ENCODE data around the gene PSRC1. TPM values are rescaled to one million over a fixed set of nuclear protein-coding genes. Genes with fewer than 3 reads are reported as not detected.
A peak's percentile ranks its signal among the peaks of the same experiment; 100 is the strongest.

Gene PSRC1
- 7.4 TPM for polyA plus RNA-seq (2013, experiment 1 of 2)
- 7.5 TPM for polyA plus RNA-seq (2013, experiment 2 of 2)

GRCh38 chr1:109282952-109283747, at the start of gene PSRC1:
PSRC1 (minus strand) TSS chr1:109283145.
- H4K91ac ChIP-seq (ENCODE audit: low read length) = peak within 1 kb of the TSS; percentile 79
- peak within 1 kb of the TSS; percentile 86 for H3K27ac ChIP-seq (ENCODE audit: low read length, poor library complexity, severe bottlenecking)
- peak within 1 kb of the TSS in 1 of 2 experiments; percentile 59 for H2BK12ac ChIP-seq (ENCODE audit: low read length in 2 of 2)
- H2AFZ ChIP-seq (ENCODE audit: low read depth, low read length) = peak within 1 kb of the TSS; percentile 90
- H2BK15ac ChIP-seq (ENCODE audit: low read depth, poor library complexity, severe bottlenecking) = no peak within 1 kb of the TSS
- 2% methylated on average over 52 of the region's 56 CpGs for WGBS
- H2BK5ac ChIP-seq (ENCODE audit: low read depth, low read length, poor library complexity, severe bottlenecking) = no peak within 1 kb of the TSS
- peak within 1 kb of the TSS; percentile 60 to 88 for H3K18ac ChIP-seq (ENCODE audit: low read depth in 1 of 2, low read length in 2 of 2)
- H3K36me3 ChIP-seq (ENCODE audit: control insufficient read depth in 1 of 2, insufficient read depth in 2 of 2, low read depth in 1 of 2, low read length in 2 of 2) = peaks cover 12 to 13% of the 10 kb centered on the region in 2 experiments
- H3K4me1 ChIP-seq (ENCODE audit: control insufficient read depth, insufficient read depth, low read depth, low read length) = peaks cover 19% of the 10 kb centered on the region
- peak; percentile 96 for DNase-seq
- peak within 1 kb of the TSS; percentile 78 for H4K8ac ChIP-seq (ENCODE audit: low read length)
- H2AK5ac ChIP-seq (ENCODE audit: low read length, severe bottlenecking) = peak within 1 kb of the TSS; percentile 75
- peak within 1 kb of the TSS; percentile 84 to 89 for H3K4ac ChIP-seq (ENCODE audit: low read depth in 1 of 2, low read length in 2 of 2)
- peak within 1 kb of the TSS; percentile 64 for H3K4me2 ChIP-seq (ENCODE audit: low read length, poor library complexity, severe bottlenecking)
- H3K27me3 ChIP-seq (ENCODE audit: control insufficient read depth in 1 of 2, insufficient read depth in 1 of 2, low read length in 2 of 2) = no peaks in the 10 kb centered on the region
- H3K23ac ChIP-seq (ENCODE audit: low read length in 2 of 2) = peak within 1 kb of the TSS in 1 of 2 experiments; percentile 75
- peak within 1 kb of the TSS; percentile 74 to 90 for H3K4me3 ChIP-seq (ENCODE audit: insufficient read depth in 1 of 2, low read depth in 1 of 2, low read length in 2 of 2)
- H3K9me3 ChIP-seq (ENCODE audit: control insufficient read depth, low read length) = no peaks in the 10 kb centered on the region
- peak within 1 kb of the TSS in 1 of 2 experiments; percentile 82 for H3K14ac ChIP-seq (ENCODE audit: low read length in 2 of 2)
- peak within 1 kb of the TSS; percentile 90 for H3K9ac ChIP-seq (ENCODE audit: low read length)
- peaks cover 26% of the 10 kb centered on the region for H3K79me1 ChIP-seq (replicated peaks; ENCODE audit: low read length, poor library complexity, severe bottlenecking)
- peak within 1 kb of the TSS; percentile 50 for H2BK120ac ChIP-seq (ENCODE audit: low read depth, low read length)

- no peak overlapping the region for H3K23ac ChIP-seq (ENCODE audit: low read length in 2 of 2)
- no peak overlapping the region for H3K14ac ChIP-seq (ENCODE audit: low read length in 2 of 2)
- H2BK12ac ChIP-seq (ENCODE audit: low read length in 2 of 2) = no peak overlapping the region
- H3K4me2 ChIP-seq (ENCODE audit: low read length, poor library complexity, severe bottlenecking) = no peak overlapping the region
- no peak overlapping the region for H2BK5ac ChIP-seq (ENCODE audit: low read depth, low read length, poor library complexity, severe bottlenecking)
- no peak overlapping the region for H2AK5ac ChIP-seq (ENCODE audit: low read length, severe bottlenecking)
- H3K27me3 ChIP-seq (ENCODE audit: control insufficient read depth in 1 of 2, insufficient read depth in 1 of 2, low read length in 2 of 2) = no peaks in the 10 kb centered on the region
- H4K8ac ChIP-seq (ENCODE audit: low read length) = no peak overlapping the region
- no peak overlapping the region for H2BK15ac ChIP-seq (ENCODE audit: low read depth, poor library complexity, severe bottlenecking)
- no peak for DNase-seq
- H3K79me1 ChIP-seq (replicated peaks; ENCODE audit: low read length, poor library complexity, severe bottlenecking) = peaks cover 4% of the 10 kb centered on the region
- H2BK120ac ChIP-seq (ENCODE audit: low read depth, low read length) = no peak overlapping the region
- no peak overlapping the region for H3K18ac ChIP-seq (ENCODE audit: low read depth in 1 of 2, low read length in 2 of 2)
- H2AFZ ChIP-seq (ENCODE audit: low read depth, low read length) = no peak overlapping the region
- peaks cover 19 to 28% of the 10 kb centered on the region in 2 experiments for H3K36me3 ChIP-seq (ENCODE audit: control insufficient read depth in 1 of 2, insufficient read depth in 2 of 2, low read depth in 1 of 2, low read length in 2 of 2)
- H3K9me3 ChIP-seq (ENCODE audit: control insufficient read depth, low read length) = peaks cover 23% of the 10 kb centered on the region
- no peak overlapping the region for H3K9ac ChIP-seq (ENCODE audit: low read length)
- no peak overlapping the region for H3K4me3 ChIP-seq (ENCODE audit: insufficient read depth in 1 of 2, low read depth in 1 of 2, low read length in 2 of 2)
- H3K27ac ChIP-seq (ENCODE audit: low read length, poor library complexity, severe bottlenecking) = no peak overlapping the region
- no peak overlapping the region for H3K4ac ChIP-seq (ENCODE audit: low read depth in 1 of 2, low read length in 2 of 2)
- no peak overlapping the region for H4K91ac ChIP-seq (ENCODE audit: low read length)
- H3K4me1 ChIP-seq (ENCODE audit: control insufficient read depth, insufficient read depth, low read depth, low read length) = no peaks in the 10 kb centered on the region
Observed at GRCh38 chr1:109331113-109331512, 48.2 kb upstream of the PSRC1 start.

- no peak for DNase-seq
- Histone ChIP-seq H2AK5ac (ENCODE audit: low read length, severe bottlenecking) (no peak overlapping the region), H4K8ac (ENCODE audit: low read length) (no peak overlapping the region)
Observed at GRCh38 chr1:109327285-109327684, 44.3 kb upstream of the PSRC1 start.

GRCh38 chr1:109322974-109323373, 40.0 kb upstream of the PSRC1 start:
- Histone ChIP-seq H2BK15ac (ENCODE audit: low read depth, poor library complexity, severe bottlenecking) (no peak overlapping the region), H2AK5ac (ENCODE audit: low read length, severe bottlenecking) (no peak overlapping the region), H2BK120ac (ENCODE audit: low read depth, low read length) (no peak overlapping the region), H3K14ac (ENCODE audit: low read length in 2 of 2) (no peak overlapping the region), H2AFZ (ENCODE audit: low read depth, low read length) (no peak overlapping the region), H3K27me3 (ENCODE audit: control insufficient read depth in 1 of 2, insufficient read depth in 1 of 2, low read length in 2 of 2) (no peaks in the 10 kb centered on the region), H4K8ac (ENCODE audit: low read length) (no peak overlapping the region), H3K4me2 (ENCODE audit: low read length, poor library complexity, severe bottlenecking) (no peak overlapping the region), H3K4me3 (ENCODE audit: insufficient read depth in 1 of 2, low read depth in 1 of 2, low read length in 2 of 2) (no peak overlapping the region), H3K9ac (ENCODE audit: low read length) (no peak overlapping the region), H2BK12ac (ENCODE audit: low read length in 2 of 2) (no peak overlapping the region), H3K4me1 (ENCODE audit: control insufficient read depth, insufficient read depth, low read depth, low read length) (no peaks in the 10 kb centered on the region), H3K23ac (ENCODE audit: low read length in 2 of 2) (no peak overlapping the region), H3K18ac (ENCODE audit: low read depth in 1 of 2, low read length in 2 of 2) (no peak overlapping the region), H3K4ac (ENCODE audit: low read depth in 1 of 2, low read length in 2 of 2) (no peak overlapping the region), H2BK5ac (ENCODE audit: low read depth, low read length, poor library complexity, severe bottlenecking) (no peak overlapping the region), H4K91ac (ENCODE audit: low read length) (no peak overlapping the region), H3K79me1 (replicated peaks; ENCODE audit: low read length, poor library complexity, severe bottlenecking) (peaks cover 1% of the 10 kb centered on the region), H3K36me3 (ENCODE audit: control insufficient read depth in 1 of 2, insufficient read depth in 2 of 2, low read depth in 1 of 2, low read length in 2 of 2) (peaks cover 10 to 33% of the 10 kb centered on the region in 2 experiments), H3K27ac (ENCODE audit: low read length, poor library complexity, severe bottlenecking) (no peak overlapping the region), H3K9me3 (ENCODE audit: control insufficient read depth, low read length) (no peaks in the 10 kb centered on the region)
- no peak for DNase-seq
- WGBS = 96% methylated on average over 4 of the region's 6 CpGs

More at GRCh38 chr1:109327285-109327684, 44.3 kb upstream of the PSRC1 start:
- no peak overlapping the region for H2BK15ac ChIP-seq (ENCODE audit: low read depth, poor library complexity, severe bottlenecking)
- H3K27ac ChIP-seq (ENCODE audit: low read length, poor library complexity, severe bottlenecking) = no peak overlapping the region
- H2BK120ac ChIP-seq (ENCODE audit: low read depth, low read length) = no peak overlapping the region
- H3K18ac ChIP-seq (ENCODE audit: low read depth in 1 of 2, low read length in 2 of 2) = no peak overlapping the region
- H3K14ac ChIP-seq (ENCODE audit: low read length in 2 of 2) = no peak overlapping the region
- H3K79me1 ChIP-seq (replicated peaks; ENCODE audit: low read length, poor library complexity, severe bottlenecking) = peaks cover 4% of the 10 kb centered on the region
- no peak overlapping the region for H3K4me3 ChIP-seq (ENCODE audit: insufficient read depth in 1 of 2, low read depth in 1 of 2, low read length in 2 of 2)
- H3K4me1 ChIP-seq (ENCODE audit: control insufficient read depth, insufficient read depth, low read depth, low read length) = no peaks in the 10 kb centered on the region
- H3K4ac ChIP-seq (ENCODE audit: low read depth in 1 of 2, low read length in 2 of 2) = no peak overlapping the region
- H3K27me3 ChIP-seq (ENCODE audit: control insufficient read depth in 1 of 2, insufficient read depth in 1 of 2, low read length in 2 of 2) = no peaks in the 10 kb centered on the region
- no peak overlapping the region for H2AFZ ChIP-seq (ENCODE audit: low read depth, low read length)
- H4K91ac ChIP-seq (ENCODE audit: low read length) = no peak overlapping the region
- H3K4me2 ChIP-seq (ENCODE audit: low read length, poor library complexity, severe bottlenecking) = no peak overlapping the region
- 93% methylated on average over 4 of the region's 5 CpGs for WGBS
- H3K23ac ChIP-seq (ENCODE audit: low read length in 2 of 2) = no peak overlapping the region
- no peak overlapping the region for H3K9ac ChIP-seq (ENCODE audit: low read length)
- H2BK5ac ChIP-seq (ENCODE audit: low read depth, low read length, poor library complexity, severe bottlenecking) = no peak overlapping the region
- H3K36me3 ChIP-seq (ENCODE audit: control insufficient read depth in 1 of 2, insufficient read depth in 2 of 2, low read depth in 1 of 2, low read length in 2 of 2) = peaks cover 10 to 19% of the 10 kb centered on the region in 2 experiments
- H2BK12ac ChIP-seq (ENCODE audit: low read length in 2 of 2) = no peak overlapping the region
- peaks cover 18% of the 10 kb centered on the region for H3K9me3 ChIP-seq (ENCODE audit: control insufficient read depth, low read length)
